ENCODE data around the gene CSNK1G1.
A peak's percentile ranks its signal among the peaks of the same experiment; 100 is the strongest.

The CSNK1G1 gene

GRCh38 chr15:64185146-64185911 is 170.6 kb downstream of the CSNK1G1 start:
- DNase-seq, result no peak

- no peak for DNase-seq
Measured at GRCh38 chr15:64182859-64183370, 173.1 kb downstream of the CSNK1G1 start.

- no peak for DNase-seq
Measured at GRCh38 chr15:64180235-64180824, 175.6 kb downstream of the CSNK1G1 start.

GRCh38 chr15:64166102-64166890 is 189.7 kb downstream of the CSNK1G1 start:
- no peak for DNase-seq

DNA sequence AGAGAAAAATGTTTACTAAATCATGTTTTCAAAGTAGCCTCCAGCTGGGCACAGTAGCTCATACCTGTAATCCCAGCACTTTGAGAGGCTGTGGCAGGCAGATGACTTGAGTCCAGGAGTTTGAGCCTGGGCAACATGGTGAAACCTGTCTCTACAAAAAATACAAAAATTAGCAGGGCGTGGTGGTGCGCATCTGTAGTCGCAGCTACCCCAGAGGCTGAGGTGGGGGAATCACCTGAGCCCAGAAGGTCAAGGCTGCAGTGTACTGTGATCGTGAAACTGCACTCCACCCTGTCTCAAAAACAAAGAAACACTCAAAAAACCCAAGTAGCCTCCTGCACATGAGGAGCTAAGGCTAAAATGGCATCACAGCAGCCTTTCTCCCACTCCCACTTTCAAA is 191.5 kb downstream of the CSNK1G1 start:
- no peak for DNase-seq

GRCh38 chr15:64163659-64164362 is 192.2 kb downstream of the CSNK1G1 start:
- peak; percentile 28 for DNase-seq

DNA sequence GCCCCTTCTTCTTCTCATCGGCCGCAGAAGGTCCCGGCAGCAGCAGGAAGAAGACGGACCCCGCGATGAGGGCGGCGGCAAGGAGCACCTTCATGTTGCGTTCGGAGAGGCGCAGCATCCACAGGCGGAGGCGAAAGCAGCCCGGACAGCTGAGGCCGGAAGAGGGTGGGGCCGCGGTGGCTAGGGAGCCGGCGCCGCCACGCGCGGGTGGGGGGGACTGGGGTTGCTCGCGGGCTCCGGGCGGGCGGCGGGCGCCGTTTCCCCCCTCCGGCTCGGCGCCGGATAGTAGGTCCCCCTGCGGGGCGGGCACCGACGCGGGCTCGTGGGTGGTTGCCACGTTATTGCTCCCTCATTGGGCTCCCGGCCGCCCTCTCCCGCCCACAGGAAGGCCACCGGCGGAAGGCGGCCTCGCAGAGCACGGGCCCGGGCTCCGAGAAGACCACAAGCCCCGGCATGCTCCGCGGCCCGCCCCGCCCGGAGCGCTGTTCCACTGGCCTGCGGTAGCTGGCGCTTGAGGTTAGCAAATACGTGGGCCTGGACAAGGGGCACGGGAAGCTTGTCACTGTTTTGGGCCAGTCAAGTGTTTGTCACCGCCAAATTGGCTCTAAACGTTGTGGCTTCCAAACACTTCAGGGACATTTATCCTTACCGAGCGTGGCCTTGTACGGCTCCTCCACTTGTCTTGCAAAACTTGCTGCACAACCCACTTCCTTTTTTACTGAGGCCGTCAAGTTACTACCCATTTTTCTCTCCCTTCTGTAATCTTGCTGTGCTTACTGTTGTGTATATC is 192.9 kb downstream of the CSNK1G1 start, which contains the start of gene PPIB:
PPIB (minus strand) TSS at position 154 of the 790 bp plus-strand sequence; CDS start at position 118, 36 bp downstream.
- DNase-seq, result peak; percentile 87

GRCh38 chr15:64162478-64162868 is 193.5 kb downstream of the CSNK1G1 start:
- no peak for DNase-seq

GRCh38 chr15:64161688-64162477 is 194.1 kb downstream of the CSNK1G1 start:
- DNase-seq, result no peak

GRCh38 chr15:64158363-64159134 is 197.4 kb downstream of the CSNK1G1 start:
- DNase-seq, result no peak

DNA sequence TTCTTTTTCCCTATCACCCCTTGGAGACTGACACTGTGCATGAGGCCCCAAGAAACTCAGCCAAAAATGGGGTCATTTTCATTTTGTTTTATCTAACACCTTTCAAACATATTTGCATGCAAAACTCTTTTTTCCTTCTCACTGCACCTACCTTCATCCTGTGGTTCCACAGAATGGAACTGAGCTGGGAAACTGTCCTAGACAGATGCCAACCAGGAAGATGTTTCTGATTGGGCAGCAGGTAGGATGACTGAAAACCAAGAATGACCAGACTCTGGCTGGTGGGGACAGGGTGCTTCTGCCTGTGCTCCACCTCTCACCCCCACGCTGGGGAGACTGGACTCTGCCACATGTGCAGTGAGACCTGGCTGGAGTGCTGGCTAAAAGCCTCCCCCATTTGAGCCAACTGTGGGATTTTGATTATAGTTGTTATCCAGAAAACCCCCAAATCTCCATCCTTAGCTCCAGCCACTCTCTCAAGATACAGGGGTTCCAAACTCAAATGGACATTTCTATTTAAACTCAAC is 198.3 kb downstream of the CSNK1G1 start:
- no peak for DNase-seq

DNA sequence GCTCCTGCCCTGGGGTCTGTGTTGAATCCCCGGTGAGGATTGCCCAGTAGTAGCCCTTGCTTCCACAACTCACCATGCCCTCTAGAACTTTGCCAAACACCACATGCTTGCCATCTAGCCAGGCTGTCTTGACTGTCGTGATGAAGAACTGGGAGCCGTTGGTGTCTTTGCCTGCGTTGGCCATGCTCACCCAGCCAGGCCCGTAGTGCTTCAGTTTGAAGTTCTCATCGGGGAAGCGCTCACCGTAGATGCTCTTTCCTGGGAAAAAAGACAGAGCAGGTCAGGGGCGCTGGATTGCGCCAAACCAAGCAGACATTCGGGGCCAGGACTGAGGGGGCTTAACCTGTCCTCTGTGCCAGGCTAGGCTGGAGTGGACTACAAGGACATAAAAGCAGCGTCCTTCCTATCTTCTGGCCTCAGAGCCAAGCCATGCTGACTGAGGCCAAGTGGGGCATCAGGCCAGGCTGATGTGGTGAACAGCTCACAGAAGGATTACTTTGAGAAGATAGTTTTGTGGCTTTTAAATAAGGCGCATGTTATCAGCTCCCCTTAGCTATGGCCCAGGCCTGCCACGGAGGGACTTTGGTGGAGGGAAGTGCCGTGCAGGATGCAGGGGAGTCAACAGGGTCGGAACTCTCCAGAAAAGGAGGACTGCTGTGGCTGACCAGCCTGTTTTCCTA is 199.2 kb downstream of the CSNK1G1 start:
- DNase-seq, result no peak

DNA sequence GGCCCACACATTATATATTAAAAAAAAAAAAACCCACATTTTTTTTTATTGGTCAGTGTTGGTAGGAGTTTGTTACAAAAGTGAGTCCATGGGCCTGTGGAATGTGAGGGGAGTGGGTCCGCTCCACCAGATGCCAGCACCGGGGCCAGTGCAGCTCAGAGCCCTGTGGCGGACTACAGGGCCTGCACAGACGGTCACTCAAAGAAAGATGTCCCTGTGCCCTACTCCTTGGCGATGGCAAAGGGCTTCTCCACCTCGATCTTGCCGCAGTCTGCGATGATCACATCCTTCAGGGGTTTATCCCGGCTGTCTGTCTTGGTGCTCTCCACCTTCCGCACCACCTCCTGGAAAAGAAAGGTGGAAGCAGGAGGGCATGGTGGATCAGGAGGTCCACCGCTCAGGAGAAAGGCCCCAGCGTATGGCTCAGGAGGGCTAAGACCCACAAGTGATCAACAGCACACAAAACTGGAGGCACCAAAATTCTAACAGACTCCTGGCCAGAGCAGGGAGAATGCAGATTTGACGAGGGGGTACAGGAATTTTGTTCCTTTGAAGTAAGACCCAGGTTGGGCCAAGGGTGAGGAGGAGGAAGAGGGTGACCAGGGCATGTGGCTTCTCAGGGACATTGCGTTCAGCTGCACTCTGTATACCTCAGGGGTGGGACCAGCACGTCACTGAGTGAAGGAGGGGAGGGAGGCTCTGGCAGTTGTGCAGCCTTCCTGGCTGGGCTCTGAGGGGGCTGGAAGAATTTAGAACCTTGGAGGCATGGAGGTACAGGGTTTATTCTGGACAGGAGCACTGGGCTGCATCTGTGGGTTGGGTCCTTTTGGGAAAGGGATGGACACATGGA is 199.9 kb downstream of the CSNK1G1 start:
- DNase-seq, result no peak

GRCh38 chr15:64153480-64154367 is 202.2 kb downstream of the CSNK1G1 start:
- DNase-seq, result peak; percentile 74

- DNase-seq, result peak; percentile 3
Measured at GRCh38 chr15:64152507-64153387, 203.2 kb downstream of the CSNK1G1 start.
